Large intestine (tissue), 3 donors: ENCODE data around the gene MRPL41. TPM values are rescaled to one million over a fixed set of nuclear protein-coding genes. Genes with fewer than 3 reads are reported as not detected.
"Not testable (repeated sequence)": the region's sequence is repeated elsewhere in the genome, so short reads cannot be mapped to it uniquely, and the experiment has no call there.

Experiments
- DNase-seq, 2 donors: peaks; one replicate each; pipeline versions ENCODE4 v3.0.0 to v3.0.0-alpha.2; 2013
- H3K27ac ChIP-seq: one replicate; pipeline ENCODE4 v1.5.1; 2013; ENCODE audit warnings: low read length
- H3K27me3 ChIP-seq: 2 replicates; pipeline ENCODE4 v1.6.1; 2013; ENCODE audit warnings: low read length; ENCODE audit not compliant: control insufficient read depth, insufficient read depth
- H3K36me3 ChIP-seq: 2 replicates; pipeline ENCODE4 v1.6.1; 2013; ENCODE audit warnings: low read length; ENCODE audit not compliant: control insufficient read depth, insufficient read depth
- H3K4me1 ChIP-seq: one replicate; pipeline ENCODE4 v1.6.1; 2013; ENCODE audit warnings: low read length; ENCODE audit not compliant: control insufficient read depth, insufficient read depth
- H3K4me3 ChIP-seq: one replicate; pipeline ENCODE4 v1.5.1; 2013; ENCODE audit warnings: low read length
- H3K9me3 ChIP-seq: one replicate; pipeline ENCODE4 v1.6.1; 2013; ENCODE audit warnings: mild to moderate bottlenecking, low read depth, low read length, moderate library complexity; ENCODE audit not compliant: control insufficient read depth
- WGBS: methylation state at CpG from one replicate; pipeline ENCODE4 v1.1.5; 2013; ENCODE audit warnings: low lambda C conversion rate; ENCODE audit not compliant: insufficient coverage; 5-methylcytosine and 5-hydroxymethylcytosine counted together
- polyA plus RNA-seq: library from polyadenylated mRNA; unstranded; fragments of 120-200 nt; gene quantifications from one replicate; pipeline ENCODE4 v1.2.1, GENCODE V29; 2013

MRPL41 gene
- polyA plus RNA-seq, 1 donor: 30.5 TPM

DNA sequence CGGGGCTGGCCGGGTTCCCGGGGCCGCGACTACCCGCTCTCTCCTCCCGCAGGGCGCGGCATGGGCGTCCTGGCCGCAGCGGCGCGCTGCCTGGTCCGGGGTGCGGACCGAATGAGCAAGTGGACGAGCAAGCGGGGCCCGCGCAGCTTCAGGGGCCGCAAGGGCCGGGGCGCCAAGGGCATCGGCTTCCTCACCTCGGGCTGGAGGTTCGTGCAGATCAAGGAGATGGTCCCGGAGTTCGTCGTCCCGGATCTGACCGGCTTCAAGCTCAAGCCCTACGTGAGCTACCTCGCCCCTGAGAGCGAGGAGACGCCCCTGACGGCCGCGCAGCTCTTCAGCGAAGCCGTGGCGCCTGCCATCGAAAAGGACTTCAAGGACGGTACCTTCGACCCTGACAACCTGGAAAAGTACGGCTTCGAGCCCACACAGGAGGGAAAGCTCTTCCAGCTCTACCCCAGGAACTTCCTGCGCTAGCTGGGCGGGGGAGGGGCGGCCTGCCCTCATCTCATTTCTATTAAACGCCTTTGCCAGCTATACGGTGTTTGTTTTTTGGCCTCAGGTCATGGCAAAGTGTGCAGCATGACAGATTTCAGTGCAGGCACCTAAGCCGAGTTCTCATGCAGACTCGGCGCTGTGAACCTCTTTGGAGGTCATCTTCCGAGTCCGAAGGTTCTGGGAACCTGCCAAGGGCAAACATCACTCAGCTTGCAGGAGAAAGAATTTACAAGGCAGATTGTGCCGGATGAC, 516 bp downstream of the MRPL41 start:
- H3K9me3 ChIP-seq: no peaks in the 10 kb centered on the region
- peaks cover 22% of the 10 kb centered on the region for H3K36me3 ChIP-seq
- no CpG with 5 or more reads among the region's 58 CpGs for WGBS
- H3K27me3 ChIP-seq: no peaks in the 10 kb centered on the region
- H3K4me1 ChIP-seq: peaks cover 18% of the 10 kb centered on the region
- H3K4me3 ChIP-seq: peak overlapping the region; percentile 72
- DNase-seq: no peak
- peak overlapping the region; percentile 48 for H3K27ac ChIP-seq

- H3K27me3 ChIP-seq, H3K9me3 ChIP-seq, H3K27ac ChIP-seq, H3K4me3 ChIP-seq, DNase-seq: not testable (repeated sequence)
- Histone ChIP-seq H3K36me3 (peaks cover 28% of the 10 kb centered on the region), H3K4me1 (peaks cover 18% of the 10 kb centered on the region)
- no CpG with 5 or more reads among the region's 10 CpGs for WGBS
Observed at GRCh38 chr9:137553654-137554053, 2.0 kb downstream of the MRPL41 start.

DNA sequence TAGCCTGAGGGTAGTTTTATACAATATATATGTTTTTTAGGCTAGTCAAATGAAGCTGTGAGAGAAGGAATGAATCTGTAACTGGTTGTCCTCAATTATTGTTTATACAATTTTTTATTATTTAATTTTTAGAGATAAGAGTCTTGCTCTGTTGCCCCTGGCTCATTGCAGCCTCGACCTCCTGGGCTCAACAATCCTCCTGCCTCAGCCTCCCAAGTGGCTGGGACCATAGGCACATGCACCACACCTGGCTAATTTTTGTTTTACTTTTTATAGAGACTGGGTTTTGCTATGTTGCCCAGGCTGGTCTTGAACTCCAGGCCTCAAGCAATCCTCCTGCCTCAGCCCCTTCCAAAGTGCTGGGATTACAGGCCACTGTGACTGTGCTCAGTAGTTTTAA, 2.7 kb downstream of the MRPL41 start:
- 100% methylated on average over 1 of the region's 1 CpG for WGBS

GRCh38 chr9:137555179-137555578, 3.5 kb downstream of the MRPL41 start:
- Histone ChIP-seq H3K27me3 (no peaks in the 10 kb centered on the region), H3K9me3 (no peaks in the 10 kb centered on the region), H3K27ac (no peak overlapping the region), H3K4me1 (peaks cover 12% of the 10 kb centered on the region), H3K4me3 (no peak overlapping the region), H3K36me3 (peaks cover 36% of the 10 kb centered on the region)
- no CpG with 5 or more reads among the region's 10 CpGs for WGBS
- no peak for DNase-seq

More for the DNA sequence above, 2.7 kb downstream of the MRPL41 start:
- Histone ChIP-seq H3K4me3 (no peak overlapping the region), H3K27ac (no peak overlapping the region), H3K9me3 (no peaks in the 10 kb centered on the region), H3K4me1 (peaks cover 18% of the 10 kb centered on the region), H3K27me3 (no peaks in the 10 kb centered on the region), H3K36me3 (peaks cover 30% of the 10 kb centered on the region)
- DNase-seq: no peak

- WGBS: no CpG with 5 or more reads among the region's 24 CpGs
- H3K27me3 ChIP-seq: no peaks in the 10 kb centered on the region
- H3K27ac ChIP-seq: no peak overlapping the region
- peaks cover 39% of the 10 kb centered on the region for H3K36me3 ChIP-seq
- no peaks in the 10 kb centered on the region for H3K9me3 ChIP-seq
- DNase-seq: peak in 1 of 2 donors; percentile 41
- peaks cover 10% of the 10 kb centered on the region for H3K4me1 ChIP-seq
- H3K4me3 ChIP-seq: no peak overlapping the region
Observed at GRCh38 chr9:137556069-137556838, 4.6 kb downstream of the MRPL41 start.

GRCh38 chr9:137558127-137558526, 6.4 kb downstream of the MRPL41 start:
- H3K4me3 ChIP-seq: no peak overlapping the region
- no CpG with 5 or more reads among the region's 4 CpGs for WGBS
- H3K27ac ChIP-seq: no peak overlapping the region
- peaks cover 43% of the 10 kb centered on the region for H3K36me3 ChIP-seq
- peaks cover 4% of the 10 kb centered on the region for H3K4me1 ChIP-seq
- no peaks in the 10 kb centered on the region for H3K9me3 ChIP-seq
- H3K27me3 ChIP-seq: no peaks in the 10 kb centered on the region
- no peak for DNase-seq

DNA sequence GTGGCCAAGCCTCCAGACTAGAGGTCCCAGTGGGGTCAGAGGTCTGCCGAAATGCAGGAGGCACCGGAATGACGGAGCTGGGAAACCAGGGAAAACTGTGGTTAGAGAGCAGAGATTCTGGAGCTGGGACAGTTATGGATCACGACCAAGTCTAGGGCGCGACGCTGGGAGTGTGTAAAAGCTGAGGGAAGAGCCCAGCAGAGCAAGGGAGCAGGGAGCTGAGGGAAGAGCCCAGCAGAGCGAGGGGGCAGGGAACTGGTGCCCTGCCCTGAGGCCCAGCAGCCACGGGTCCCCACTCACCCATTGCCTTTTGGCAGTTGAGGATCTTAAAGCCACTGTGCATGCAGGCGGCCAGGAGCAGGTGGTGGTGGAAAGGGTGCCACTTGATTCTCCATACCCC, 12.5 kb downstream of the MRPL41 start:
- peaks cover 32% of the 10 kb centered on the region for H3K36me3 ChIP-seq
- H3K27me3 ChIP-seq: no peaks in the 10 kb centered on the region
- no peak overlapping the region for H3K27ac ChIP-seq
- H3K9me3 ChIP-seq: no peaks in the 10 kb centered on the region
- H3K4me3 ChIP-seq: no peak overlapping the region
- H3K4me1 ChIP-seq: no peaks in the 10 kb centered on the region
- no CpG with 5 or more reads among the region's 10 CpGs for WGBS
- no peak for DNase-seq

- WGBS: no CpG with 5 or more reads among the region's 18 CpGs
- Histone ChIP-seq H3K27me3 (no peaks in the 10 kb centered on the region), H3K4me1 (no peaks in the 10 kb centered on the region), H3K4me3 (no peak overlapping the region), H3K27ac (no peak overlapping the region), H3K9me3 (no peaks in the 10 kb centered on the region), H3K36me3 (peaks cover 29% of the 10 kb centered on the region)
- DNase-seq: no peak
Observed at GRCh38 chr9:137564817-137565411, 13.2 kb downstream of the MRPL41 start.

DNA sequence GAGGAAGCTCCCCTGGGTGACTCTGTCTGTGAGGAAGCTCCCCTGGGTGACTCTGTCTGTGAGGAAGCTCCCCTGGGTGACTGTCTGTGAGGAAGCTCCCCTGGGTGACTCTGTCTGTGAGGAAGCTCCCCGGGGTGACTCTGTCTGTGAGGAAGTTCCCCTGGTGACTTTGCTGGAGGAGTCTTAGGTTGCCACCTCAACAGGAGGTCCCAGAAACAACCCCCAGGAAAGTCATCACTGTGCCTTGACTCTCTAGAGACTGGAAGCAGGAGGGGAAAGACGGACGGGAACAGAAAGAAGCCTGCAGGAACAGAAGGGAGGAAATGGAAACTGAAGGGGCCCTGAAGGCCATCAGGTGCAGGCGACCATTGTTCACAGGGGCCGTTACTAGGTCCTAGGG, 16.8 kb downstream of the MRPL41 start:
- H3K4me3 ChIP-seq, H3K27ac ChIP-seq, DNase-seq, H3K4me1 ChIP-seq, H3K9me3 ChIP-seq, H3K27me3 ChIP-seq: not testable (repeated sequence)
- WGBS: no CpG with 5 or more reads among the region's 5 CpGs
- peaks cover 34% of the 10 kb centered on the region for H3K36me3 ChIP-seq

DNA sequence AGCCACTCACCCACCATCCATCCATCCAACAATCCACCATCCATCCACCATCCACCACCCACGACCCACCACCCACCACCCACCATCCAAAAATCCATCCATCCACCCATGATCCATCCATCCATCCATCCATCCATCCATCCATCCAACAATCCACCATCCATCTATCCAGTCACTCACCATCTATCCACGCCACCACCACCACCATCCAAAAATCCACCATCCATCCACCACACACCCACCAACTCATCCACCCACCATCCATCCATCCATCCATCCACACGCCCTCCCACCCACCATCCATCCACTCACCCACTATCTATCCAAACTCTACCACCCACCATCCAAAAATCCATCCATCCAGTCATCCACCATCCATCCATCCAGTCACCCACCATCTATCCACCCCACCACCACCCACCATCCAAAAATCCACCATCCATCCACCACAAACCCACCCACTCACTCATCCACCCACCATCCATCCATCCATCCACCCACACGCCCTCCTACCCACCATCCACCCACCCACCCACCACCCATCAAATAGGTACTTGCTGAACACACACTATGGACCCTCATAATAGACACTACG, 18.0 kb downstream of the MRPL41 start:
- Histone ChIP-seq H3K27ac (no peak overlapping the region), H3K27me3 (no peaks in the 10 kb centered on the region), H3K36me3 (peaks cover 30% of the 10 kb centered on the region), H3K9me3 (no peaks in the 10 kb centered on the region), H3K4me3 (no peak overlapping the region), H3K4me1 (no peaks in the 10 kb centered on the region)
- DNase-seq: no peak
- WGBS: 93% methylated on average over 3 of the region's 5 CpGs
